ENCODE data around the gene PRKCB. TPM values are rescaled to one million over a fixed set of nuclear protein-coding genes. Genes with fewer than 3 reads are reported as not detected.

PRKCB gene
- polyA plus RNA-seq, 1 donor (not counting 4 experiments of a cell fraction or from before 2014, with no cell fraction given), result 0.18 TPM

DNA sequence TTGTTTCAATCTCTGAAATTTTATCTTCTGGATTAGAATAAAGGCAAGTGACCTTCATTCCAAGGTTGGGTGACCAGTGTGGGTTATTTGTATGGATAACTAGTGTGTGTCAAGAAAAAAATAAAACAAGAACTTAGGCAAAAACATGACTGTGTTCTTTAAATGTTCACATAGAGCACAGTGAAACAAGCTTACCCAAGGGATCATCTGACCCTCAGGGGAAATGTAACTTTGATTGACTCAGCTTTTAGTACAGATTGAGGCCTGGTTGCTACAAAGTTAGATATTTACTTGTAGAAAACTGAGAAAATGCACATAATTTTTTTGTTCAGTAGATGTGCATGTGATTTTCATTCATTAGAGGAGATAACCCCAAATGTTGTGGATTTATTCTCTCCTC, 427.0 kb downstream of the PRKCB start:
- FAIRE-seq (no peak), DNase-seq (ENCODE audit: low read depth, low spot score) (no peak)
- dilution Hi-C loops (cut with MboI; ENCODE audit: extremely low pct_ligation_motif_present, low sequenced_read_pairs), result no loop called here
- TF ChIP-seq EZH2 (IDR thresholded peaks at IDR 0.05; ENCODE audit: low read length), result no peak
- TF ChIP-seq, protein P1, sequence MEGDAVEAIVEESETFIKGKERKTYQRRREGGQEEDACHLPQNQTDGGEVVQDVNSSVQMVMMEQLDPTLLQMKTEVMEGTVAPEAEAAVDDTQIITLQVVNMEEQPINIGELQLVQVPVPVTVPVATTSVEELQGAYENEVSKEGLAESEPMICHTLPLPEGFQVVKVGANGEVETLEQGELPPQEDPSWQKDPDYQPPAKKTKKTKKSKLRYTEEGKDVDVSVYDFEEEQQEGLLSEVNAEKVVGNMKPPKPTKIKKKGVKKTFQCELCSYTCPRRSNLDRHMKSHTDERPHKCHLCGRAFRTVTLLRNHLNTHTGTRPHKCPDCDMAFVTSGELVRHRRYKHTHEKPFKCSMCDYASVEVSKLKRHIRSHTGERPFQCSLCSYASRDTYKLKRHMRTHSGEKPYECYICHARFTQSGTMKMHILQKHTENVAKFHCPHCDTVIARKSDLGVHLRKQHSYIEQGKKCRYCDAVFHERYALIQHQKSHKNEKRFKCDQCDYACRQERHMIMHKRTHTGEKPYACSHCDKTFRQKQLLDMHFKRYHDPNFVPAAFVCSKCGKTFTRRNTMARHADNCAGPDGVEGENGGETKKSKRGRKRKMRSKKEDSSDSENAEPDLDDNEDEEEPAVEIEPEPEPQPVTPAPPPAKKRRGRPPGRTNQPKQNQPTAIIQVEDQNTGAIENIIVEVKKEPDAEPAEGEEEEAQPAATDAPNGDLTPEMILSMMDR (optimal IDR thresholded peaks at IDR 0.05 in 1 of 3, IDR thresholded peaks at IDR 0.05 in 1 of 3, conservative IDR thresholded peaks at IDR 0.05 in 1 of 3; ENCODE audit: extremely low read depth in 1 of 3, insufficient read depth in 2 of 3, low read length in 3 of 3), result no peak
- Histone ChIP-seq H2AFZ (ENCODE audit: control insufficient read depth, low read length) (no peak overlapping the region), H3K9ac (ENCODE audit: control insufficient read depth, extremely low read depth, insufficient read depth, low read length) (no peak overlapping the region), H3K4me3 (ENCODE audit: control insufficient read depth in 2 of 3, extremely low read depth in 1 of 3, insufficient read depth in 2 of 3, low read depth in 1 of 3, low read length in 3 of 3) (no peak overlapping the region), H3K79me2 (ENCODE audit: control insufficient read depth, insufficient read depth, low read length) (no peaks in the 10 kb centered on the region), H3K36me3 (ENCODE audit: control insufficient read depth in 2 of 2, extremely low read depth in 1 of 2, insufficient read depth in 2 of 2, low read length in 2 of 2) (no peaks in the 10 kb centered on the region), H3K27ac (ENCODE audit: control insufficient read depth, insufficient read depth, low read length) (no peak overlapping the region), H3K4me2 (ENCODE audit: control insufficient read depth, extremely low read depth, insufficient read depth, low read depth, low read length) (no peak overlapping the region), H3K9me3 (ENCODE audit: control insufficient read depth, low read depth, low read length) (no peaks in the 10 kb centered on the region), H3K27me3 (ENCODE audit: control insufficient read depth, extremely low read depth, insufficient read depth, low read length) (no peaks in the 10 kb centered on the region), H3K4me1 (ENCODE audit: control insufficient read depth, extremely low read depth, insufficient read depth, low read length) (no peaks in the 10 kb centered on the region), H4K20me1 (ENCODE audit: control insufficient read depth, extremely low read depth, insufficient read depth, low read length) (no peaks in the 10 kb centered on the region), H3K9me1 (ENCODE audit: control insufficient read depth, extremely low read depth, insufficient read depth, low read length) (no peaks in the 10 kb centered on the region)

Small RNAs within 50 kb of the gene (small RNA-seq; reads per million reads assigned to genes)
- gene MIR1273H (ENCODE audit: insufficient read length in 3 of 3, low read depth in 3 of 3, low replicate concordance in 1 of 3), result 0 reads per million in 3 experiments

Other genes starting within 250 kb of the PRKCB start
- gene NDUFAB1, start 239.7 kb upstream of the PRKCB start, polyA plus RNA-seq, result 104 to 202 TPM (median 112 TPM) in 3 replicates
- gene PALB2, start 194.7 kb upstream of the PRKCB start, polyA plus RNA-seq, result 11.0 to 18.7 TPM (median 13.1 TPM) in 3 replicates
- 78.7 to 107 TPM (median 105 TPM) in 3 replicates for gene DCTN5, start 194.5 kb upstream of the PRKCB start, polyA plus RNA-seq
- 3.2 to 43.3 TPM (median 21.2 TPM) in 3 replicates for gene PLK1, start 157.1 kb upstream of the PRKCB start, polyA plus RNA-seq
- gene ERN2, start 122.8 kb upstream of the PRKCB start, polyA plus RNA-seq, result not detected in 3 replicates
- gene CHP2, start 81.0 kb upstream of the PRKCB start, polyA plus RNA-seq, result 0.07 to 0.22 TPM (median 0.20 TPM) in 3 replicates

Measured in keratinocyte (primary cell).